GM10248 (cell line): Measurements from ENCODE around the gene CXCL3.

Experiments
- CTCF ChIA-PET: fragments of 300-600 bp; sonication (Branson Sonifier 250); formaldehyde crosslinking; extraction: SDS; loops from one replicate; lab custom pipeline; 2021; ENCODE audit warnings: antibody characterized with exemption; lab: Yijun Ruan, JAX
- POLR2A ChIA-PET: fragments of 350-650 bp; sonication (Branson Sonifier 250); formaldehyde crosslinking; extraction: SDS; loops from one replicate; lab custom pipeline; 2020; ENCODE audit warnings: antibody characterized with exemption; lab: Yijun Ruan, JAX
- DNase-seq: peaks from one replicate; pipeline ENCODE4 v3.0.0; 2012; ENCODE audit errors: extremely low spot score
- TF ChIP-seq, protein P1 (sequence below): IDR thresholded peaks from 2 replicates; pipeline ENCODE4 v1.5.1; 2012; ENCODE audit warnings: mild to moderate bottlenecking, low read depth; ENCODE audit errors: extremely low read depth, missing control alignments, control extremely low read depth

The CXCL3 gene

DNA sequence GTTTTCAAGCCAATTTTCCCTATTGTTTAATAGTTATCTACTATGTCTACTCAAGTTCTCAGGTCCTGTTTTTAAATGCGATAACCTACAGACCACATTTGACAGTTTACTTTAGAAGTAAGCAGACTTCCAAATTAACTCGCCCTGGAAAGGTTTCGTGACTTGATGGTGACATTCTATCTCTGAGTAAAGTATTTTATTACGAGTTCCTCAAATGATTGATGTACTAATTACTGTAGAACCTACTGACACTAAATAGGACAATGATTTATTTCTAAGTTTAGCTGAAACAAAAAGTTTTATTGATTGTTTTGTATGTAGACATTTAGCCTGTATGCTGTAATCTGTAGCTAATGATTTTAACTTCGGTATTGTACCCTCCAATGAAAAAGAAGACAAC, 48.6 kb downstream of the CXCL3 start:
- DNase-seq = no peak
- TF ChIP-seq, protein P1, sequence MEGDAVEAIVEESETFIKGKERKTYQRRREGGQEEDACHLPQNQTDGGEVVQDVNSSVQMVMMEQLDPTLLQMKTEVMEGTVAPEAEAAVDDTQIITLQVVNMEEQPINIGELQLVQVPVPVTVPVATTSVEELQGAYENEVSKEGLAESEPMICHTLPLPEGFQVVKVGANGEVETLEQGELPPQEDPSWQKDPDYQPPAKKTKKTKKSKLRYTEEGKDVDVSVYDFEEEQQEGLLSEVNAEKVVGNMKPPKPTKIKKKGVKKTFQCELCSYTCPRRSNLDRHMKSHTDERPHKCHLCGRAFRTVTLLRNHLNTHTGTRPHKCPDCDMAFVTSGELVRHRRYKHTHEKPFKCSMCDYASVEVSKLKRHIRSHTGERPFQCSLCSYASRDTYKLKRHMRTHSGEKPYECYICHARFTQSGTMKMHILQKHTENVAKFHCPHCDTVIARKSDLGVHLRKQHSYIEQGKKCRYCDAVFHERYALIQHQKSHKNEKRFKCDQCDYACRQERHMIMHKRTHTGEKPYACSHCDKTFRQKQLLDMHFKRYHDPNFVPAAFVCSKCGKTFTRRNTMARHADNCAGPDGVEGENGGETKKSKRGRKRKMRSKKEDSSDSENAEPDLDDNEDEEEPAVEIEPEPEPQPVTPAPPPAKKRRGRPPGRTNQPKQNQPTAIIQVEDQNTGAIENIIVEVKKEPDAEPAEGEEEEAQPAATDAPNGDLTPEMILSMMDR = no peak
- POLR2A ChIA-PET = no interaction called here
- CTCF ChIA-PET = interaction anchor here (1.1 to 1.4 kb wide), 3 partner anchors 10 to 28 kb away, joined by 3 to 4 read pairs (median 3); no protein-coding TSS in a partner anchor

DNA sequence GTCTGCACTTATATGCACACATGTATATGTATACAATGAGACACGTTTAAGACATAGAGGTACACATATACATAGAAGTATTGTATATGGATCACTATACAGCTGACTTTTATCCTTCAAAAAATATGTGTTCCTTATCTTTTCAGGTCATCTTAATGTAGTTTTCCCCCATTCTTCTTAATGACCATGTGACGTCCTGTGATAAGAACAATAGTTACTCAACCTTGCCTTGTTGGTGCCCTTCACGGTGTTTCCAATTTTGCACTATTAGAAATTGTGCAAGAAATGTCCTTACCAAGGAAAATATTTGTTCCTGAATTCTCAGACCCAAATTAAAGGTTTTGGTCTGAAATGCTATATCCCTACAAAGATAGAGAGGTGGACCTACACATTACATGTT, 49.5 kb downstream of the CXCL3 start:
- DNase-seq = no peak
- POLR2A ChIA-PET = no interaction called here
- TF ChIP-seq, protein P1 = no peak
- CTCF ChIA-PET = no interaction called here

GRCh38 chr4:73988061-73988460, 50.4 kb downstream of the CXCL3 start, which contains the start of gene PPBP:
Gene PPBP (minus strand): TSS chr4:73988190. CDS start chr4:73988103, 87 bp downstream.
- POLR2A ChIA-PET = no interaction called here
- no peak for DNase-seq
- TF ChIP-seq, protein P1 = no peak
- CTCF ChIA-PET = no interaction called here
